HUDEP-2 (cell line): ENCODE data around the gene ABCA4.

Source experiments
- DNase-seq, 76 experiments: peaks; one replicate each; lab custom pipeline; 2025; ENCODE audit not compliant: unreplicated experiment in 76 of 76; lab: John Stamatoyannopoulos, UW

The ABCA4 gene

DNA sequence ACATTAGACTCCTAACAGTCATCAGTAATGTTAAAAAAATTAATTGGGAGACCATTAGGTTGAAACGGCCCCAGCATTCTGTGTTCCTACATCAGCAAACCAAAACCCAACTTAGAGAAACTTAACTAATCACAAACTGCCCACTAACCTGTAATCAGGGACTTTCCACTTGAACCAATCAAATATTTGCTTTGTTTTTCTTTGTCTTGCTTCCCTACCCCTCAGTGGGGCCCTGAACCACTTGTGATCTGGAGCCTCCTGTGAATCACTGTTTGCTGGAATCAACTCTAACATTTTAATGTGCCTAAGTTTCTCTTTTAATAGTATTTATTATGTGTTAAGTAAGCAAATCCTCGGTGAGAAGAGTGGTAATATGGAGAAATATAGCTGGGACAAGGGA is 64.0 kb downstream of the ABCA4 start:
- DNase-seq: no peak

GRCh38 chr1:94056171-94056570 is 64.8 kb downstream of the ABCA4 start:
- no peak for DNase-seq

DNA sequence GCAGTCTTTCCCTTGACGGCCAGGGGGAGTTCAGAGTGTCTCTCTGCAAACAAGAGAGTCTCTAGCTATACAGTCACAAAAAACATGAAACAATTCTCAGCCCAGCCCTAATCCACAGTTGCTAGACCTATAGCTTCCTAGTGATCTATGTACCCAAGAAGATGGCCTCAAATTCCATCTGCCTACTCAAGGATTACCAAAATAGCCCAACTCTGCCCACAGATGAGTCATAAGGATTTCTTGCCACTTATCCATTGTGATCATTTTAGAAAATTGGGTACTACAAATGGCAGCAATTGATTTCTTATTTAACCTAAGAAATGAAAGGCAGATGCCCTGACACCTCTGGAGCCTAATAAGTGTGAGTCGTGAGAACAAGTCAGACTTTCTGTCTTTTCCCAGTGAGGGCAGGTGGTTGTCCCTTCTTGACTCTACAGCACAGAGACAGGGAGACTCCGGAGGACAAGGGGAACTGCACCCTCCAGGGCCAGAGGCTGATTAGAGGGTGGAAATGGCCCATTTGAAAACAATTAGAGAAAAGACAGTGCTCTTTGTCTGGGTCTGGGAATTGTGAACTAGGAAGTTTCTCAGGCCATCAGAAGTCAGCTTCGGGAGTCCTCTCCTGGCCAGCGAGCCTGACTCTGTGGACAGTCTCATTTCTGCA is 65.4 kb downstream of the ABCA4 start:
- DNase-seq: no peak

- DNase-seq: no peak
Observed at GRCh38 chr1:94050675-94051074, 70.3 kb downstream of the ABCA4 start.

DNA sequence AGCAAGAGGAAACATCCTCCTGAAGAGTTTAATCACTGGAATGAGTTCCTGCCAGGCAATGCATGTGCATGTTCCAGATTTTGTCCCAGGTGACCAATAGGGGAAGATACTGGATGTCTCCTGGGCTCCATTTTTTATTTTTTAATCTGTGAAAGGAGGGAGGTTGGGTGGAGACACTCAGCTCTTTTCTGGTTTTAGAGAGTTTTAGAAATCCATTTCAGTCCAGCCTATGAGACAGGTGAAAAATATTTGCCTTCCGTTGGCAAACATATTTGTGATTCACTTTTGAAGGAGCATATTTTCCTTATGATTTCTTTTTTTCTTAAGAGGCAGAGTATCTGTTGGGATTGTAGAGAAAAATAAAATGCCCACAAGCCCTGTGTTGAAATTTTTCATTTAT is 70.7 kb downstream of the ABCA4 start:
- no peak for DNase-seq

GRCh38 chr1:94049791-94050190 is 71.2 kb downstream of the ABCA4 start:
- no peak for DNase-seq

- no peak for DNase-seq
Observed at GRCh38 chr1:94048413-94049164, 72.4 kb downstream of the ABCA4 start.

DNA sequence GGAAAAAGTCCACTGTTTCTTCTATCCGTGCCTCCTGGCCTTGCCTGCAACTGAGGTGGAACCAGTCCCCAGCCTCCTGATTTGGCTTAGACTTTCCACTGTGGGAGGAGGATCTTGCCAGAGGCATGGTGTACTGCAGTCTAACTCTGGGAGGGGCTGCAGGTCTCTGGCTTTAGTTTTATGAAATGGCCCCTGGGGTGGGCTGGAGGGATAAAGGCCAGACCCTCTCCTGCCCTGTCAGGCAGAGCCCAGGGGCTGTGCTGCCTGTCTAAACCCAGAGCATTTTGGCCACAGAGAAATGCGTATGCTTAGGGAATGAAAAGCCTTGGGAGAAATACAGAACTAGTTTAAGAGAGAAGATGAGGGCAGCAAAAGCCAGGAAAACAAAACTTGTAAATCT is 73.0 kb downstream of the ABCA4 start:
- DNase-seq: no peak

GRCh38 chr1:94045465-94046056 is 75.4 kb downstream of the ABCA4 start:
- DNase-seq: peak in 54 of 76 experiments; percentile 3 to 67 (median 34)

DNA sequence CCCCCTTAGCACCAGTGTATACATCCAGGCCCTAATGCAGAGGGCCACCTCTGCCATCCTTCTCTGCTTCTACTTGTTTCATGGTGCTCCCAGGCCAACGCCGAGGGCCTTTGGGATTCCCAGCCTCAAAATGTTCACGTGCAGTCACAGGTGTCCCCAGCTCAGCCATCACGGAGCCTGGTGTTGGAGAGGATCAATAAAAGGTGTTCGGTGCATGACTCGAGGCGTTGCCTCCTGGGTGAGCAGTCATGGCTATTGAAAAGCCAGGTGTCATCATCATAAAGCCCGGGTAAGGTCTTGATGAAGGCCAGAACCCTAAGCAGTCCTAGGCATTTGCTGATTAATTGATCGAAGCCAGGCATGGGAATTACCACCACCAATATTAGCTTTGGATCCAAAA is 76.1 kb downstream of the ABCA4 start:
- no peak for DNase-seq

DNA sequence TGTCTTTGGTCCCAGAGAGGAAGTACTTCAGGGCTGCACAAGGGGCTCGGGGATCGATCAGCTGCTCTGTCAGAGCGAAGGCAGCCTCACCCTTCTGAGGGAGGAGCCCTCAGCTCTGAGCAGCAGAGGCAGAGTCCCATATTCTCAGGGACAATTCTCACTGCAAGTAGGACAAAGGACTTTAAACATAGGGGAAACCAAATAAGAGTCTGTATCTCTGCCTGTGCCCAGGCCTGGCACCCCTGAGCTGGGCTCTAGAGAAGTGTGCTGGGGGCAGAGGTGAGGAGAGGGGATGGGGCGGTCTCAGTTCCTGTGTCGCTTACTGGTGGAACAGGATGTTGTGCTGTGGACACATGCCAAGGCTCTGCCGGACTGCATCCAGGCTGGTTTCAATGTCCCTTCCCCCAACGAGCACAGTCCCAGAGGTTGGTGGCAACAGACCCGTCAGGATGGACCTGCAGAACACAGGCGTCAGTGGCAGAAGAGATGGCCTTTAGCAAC is 76.6 kb downstream of the ABCA4 start:
- peak in 19 of 76 experiments; percentile 2 to 47 (median 21) for DNase-seq

DNA sequence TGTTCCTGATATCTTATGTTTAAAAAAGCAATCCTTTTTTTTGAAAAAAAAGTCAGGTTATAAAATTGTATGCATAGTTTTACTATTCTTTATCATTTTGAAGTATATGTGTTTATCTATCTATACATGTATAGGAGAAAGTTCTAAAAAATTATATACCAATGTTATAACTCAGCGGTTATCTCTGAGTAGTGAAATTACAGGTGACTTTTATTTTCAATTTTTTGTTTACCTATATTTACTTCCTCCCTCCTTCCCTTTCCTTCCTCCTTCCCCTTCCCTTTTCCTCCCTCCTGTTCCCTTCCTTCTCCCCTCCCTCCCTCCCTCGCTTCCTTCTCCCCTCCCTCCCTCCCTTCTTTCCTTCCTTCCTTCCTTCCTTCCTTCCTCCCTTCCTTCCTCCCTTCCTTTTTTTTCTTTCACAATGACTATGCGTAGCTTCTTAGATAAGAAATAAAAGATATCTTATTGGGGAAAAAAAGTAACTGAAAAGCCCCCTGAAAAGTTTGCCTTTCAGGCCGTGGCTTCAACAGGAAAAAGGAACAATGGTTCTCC is 77.1 kb downstream of the ABCA4 start:
- no peak for DNase-seq

DNA sequence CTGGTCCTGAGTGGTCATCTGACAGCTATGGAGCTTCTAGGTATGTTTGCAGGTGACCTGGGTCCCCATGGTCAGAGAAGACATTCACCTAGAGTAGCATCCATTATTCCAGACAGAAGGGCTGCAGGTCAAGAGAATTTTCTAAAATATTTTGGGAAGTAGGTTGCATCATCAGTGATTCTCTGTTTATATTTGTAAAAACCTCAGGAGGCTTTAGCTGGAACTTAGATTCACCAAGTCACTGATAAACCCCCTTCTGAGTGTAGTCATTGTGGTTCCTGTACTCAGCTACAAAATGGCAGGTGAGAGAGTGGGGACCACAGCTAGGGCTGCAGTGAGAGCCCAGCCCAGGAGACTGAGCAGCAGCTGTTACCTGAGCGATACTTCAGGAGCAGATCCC is 78.6 kb downstream of the ABCA4 start:
- no peak for DNase-seq

GRCh38 chr1:94039871-94040569 is 80.9 kb downstream of the ABCA4 start:
- DNase-seq: no peak

- peak in 46 of 76 experiments; percentile 7 to 62 (median 30) for DNase-seq
Observed at GRCh38 chr1:94039514-94039870, 81.5 kb downstream of the ABCA4 start.

GRCh38 chr1:94038511-94038910 is 82.4 kb downstream of the ABCA4 start:
- no peak for DNase-seq

DNA sequence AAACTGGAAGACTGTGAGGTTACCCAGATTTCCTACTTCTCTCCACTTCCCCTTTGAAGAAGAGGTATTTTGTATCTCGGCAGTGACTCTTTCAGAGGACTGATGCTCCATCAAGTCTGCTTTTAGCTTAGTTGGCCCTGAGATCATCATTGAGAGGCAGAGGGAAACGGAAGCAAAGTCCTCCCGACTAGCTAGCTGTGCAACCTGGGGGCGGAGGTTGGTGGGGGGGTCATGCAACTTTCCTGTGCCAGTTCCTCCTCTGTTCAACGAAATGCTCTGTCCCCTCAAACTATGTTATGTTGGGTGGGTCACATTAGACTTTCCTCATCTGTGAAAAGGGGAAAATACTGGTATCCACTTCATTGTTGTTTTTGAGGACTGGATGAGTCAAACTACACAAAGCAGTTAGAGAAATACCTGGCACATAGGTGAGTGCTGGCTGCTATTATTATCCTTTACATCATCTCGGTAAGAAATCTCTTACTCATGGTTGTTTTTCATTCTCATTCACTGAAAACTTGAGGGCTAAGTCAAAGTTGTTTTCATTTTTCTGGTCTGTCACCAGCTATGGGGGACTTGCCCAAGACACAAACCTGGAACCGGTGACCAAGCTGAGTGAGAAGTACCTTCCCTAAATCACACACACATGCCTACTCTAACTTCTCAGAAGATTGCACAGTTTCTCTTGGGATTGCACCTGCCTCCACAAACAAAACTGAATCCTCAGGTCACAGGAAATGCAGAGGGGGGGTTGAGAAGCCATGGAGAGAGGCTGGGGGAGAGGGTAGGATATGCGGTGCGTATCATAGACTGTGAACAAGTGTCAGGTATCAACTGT is 83.3 kb downstream of the ABCA4 start:
- DNase-seq: no peak

DNA sequence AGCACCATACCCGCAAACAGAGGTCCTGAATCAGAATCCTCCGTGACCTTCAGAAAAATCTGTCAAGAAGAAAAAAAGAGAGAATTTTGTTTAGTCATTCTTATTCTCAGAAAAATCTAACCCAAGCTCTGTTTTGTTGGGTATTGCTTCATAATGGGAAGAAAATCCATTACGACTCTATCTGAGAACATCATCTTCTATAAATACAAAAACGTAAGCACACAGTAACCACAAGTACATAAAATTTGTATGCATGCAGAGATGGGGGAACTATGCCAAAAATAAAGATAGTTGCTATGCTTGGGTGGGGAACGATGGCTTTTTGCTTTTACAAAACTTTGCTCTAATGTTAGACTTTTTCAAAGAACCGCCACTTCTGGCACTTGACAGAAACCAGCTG is 84.2 kb downstream of the ABCA4 start:
- DNase-seq: no peak

DNA sequence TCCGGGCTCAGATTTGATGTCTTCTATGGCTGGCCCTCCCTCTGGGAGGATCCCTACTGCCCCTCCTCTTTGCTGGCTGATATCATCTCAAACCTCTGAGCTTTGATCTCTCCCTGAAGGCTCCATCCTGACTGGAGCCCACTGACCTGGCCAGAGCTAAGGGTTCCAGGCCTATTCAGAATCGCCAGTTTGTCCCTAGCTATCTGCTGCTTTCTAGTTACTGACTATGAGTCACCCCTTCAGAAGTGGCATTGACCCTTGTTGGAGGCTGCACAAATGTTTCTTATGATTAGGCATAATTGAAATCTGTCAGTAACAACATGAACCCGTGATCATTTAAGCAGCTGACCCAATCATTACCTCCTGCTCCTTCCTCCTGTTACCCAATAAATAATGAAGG is 87.1 kb downstream of the ABCA4 start:
- no peak for DNase-seq

DNA sequence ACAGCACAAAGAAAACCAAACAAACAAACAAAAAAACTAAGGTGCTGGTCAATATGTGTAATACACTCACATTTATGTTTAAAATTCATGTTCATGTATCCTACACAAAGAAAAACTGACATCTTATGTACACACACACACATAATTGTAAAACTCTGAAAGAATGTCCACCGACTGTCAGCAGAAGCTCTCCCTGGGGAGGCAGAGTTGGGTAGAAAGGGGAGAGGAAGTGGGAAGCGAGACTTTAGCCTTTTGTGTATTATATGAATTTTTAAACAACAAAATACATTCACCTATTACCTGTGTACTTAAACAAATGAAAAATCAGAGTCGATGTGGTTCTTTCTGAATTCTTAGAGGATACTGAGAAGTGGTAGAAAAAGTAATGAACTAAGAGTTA is 88.3 kb downstream of the ABCA4 start:
- DNase-seq: no peak
